Activated CD4-positive, alpha-beta T cell treated with anti-CD3 and anti-CD28 coated beads, Interleukin-2, amount 50 U/mL, for 4 hours (primary cell): ENCODE data around the gene CDK5RAP1.

Experiments
- DNase-seq, 2 experiments: peaks; one replicate each; pipeline ENCODE4 v3.0.0-alpha.2; 2020

CDK5RAP1 gene

GRCh38 chr20:33373735-33374605 lies 27.3 kb downstream of the CDK5RAP1 start:
- DNase-seq = no peak

GRCh38 chr20:33372993-33373441 lies 28.3 kb downstream of the CDK5RAP1 start:
- DNase-seq = no peak

GRCh38 chr20:33370291-33370690 lies 31.0 kb downstream of the CDK5RAP1 start:
- DNase-seq = peak; percentile 52 to 56

GRCh38 chr20:33362898-33363297 lies 38.4 kb downstream of the CDK5RAP1 start:
- no peak for DNase-seq

GRCh38 chr20:33359399-33360261 lies 41.7 kb downstream of the CDK5RAP1 start:
- DNase-seq = no peak

- DNase-seq = no peak
These were observed 48.3 kb downstream of the CDK5RAP1 start for GRCh38 chr20:33353013-33353402.

- no peak for DNase-seq
These were observed 48.9 kb downstream of the CDK5RAP1 start for GRCh38 chr20:33352258-33353012.

GRCh38 chr20:33351696-33352095 lies 49.6 kb downstream of the CDK5RAP1 start:
- DNase-seq = no peak

- DNase-seq = no peak
These were observed 51.8 kb downstream of the CDK5RAP1 start for GRCh38 chr20:33349493-33349892.

GRCh38 chr20:33348136-33348937 lies 53.0 kb downstream of the CDK5RAP1 start:
- DNase-seq = no peak

GRCh38 chr20:33345342-33345741 lies 56.0 kb downstream of the CDK5RAP1 start:
- DNase-seq = no peak

- DNase-seq = no peak
These were observed 57.8 kb downstream of the CDK5RAP1 start for GRCh38 chr20:33343521-33343920.

- no peak for DNase-seq
These were observed 61.7 kb downstream of the CDK5RAP1 start for GRCh38 chr20:33339515-33340058.

GRCh38 chr20:33338467-33339258 lies 62.7 kb downstream of the CDK5RAP1 start:
- no peak for DNase-seq

GRCh38 chr20:33337531-33338165 lies 63.7 kb downstream of the CDK5RAP1 start:
- DNase-seq = no peak

GRCh38 chr20:33337119-33337518 lies 64.2 kb downstream of the CDK5RAP1 start:
- no peak for DNase-seq

GRCh38 chr20:33336375-33336774 lies 64.9 kb downstream of the CDK5RAP1 start:
- DNase-seq = no peak

- DNase-seq = no peak
These were observed 67.2 kb downstream of the CDK5RAP1 start for GRCh38 chr20:33334111-33334510.

GRCh38 chr20:33333616-33334015 lies 67.7 kb downstream of the CDK5RAP1 start:
- no peak for DNase-seq

- no peak for DNase-seq
These were observed 68.3 kb downstream of the CDK5RAP1 start for GRCh38 chr20:33332905-33333456.
